GM18873 (cell line): ENCODE data around the gene DAPK2.

ENCODE experiments used
- ATAC-seq: cut with Tn5 transposase; IDR thresholded peaks from one replicate; pipeline ENCODE4 v1.9.1; 2021; ENCODE audit warnings: mild to moderate bottlenecking, moderate library complexity, moderate number of reproducible peaks; ENCODE audit not compliant: unreplicated experiment, low FRiP score

The DAPK2 gene

GRCh38 chr15:64026591-64026990 is 19.7 kb downstream of the DAPK2 start:
- no peak for ATAC-seq

- ATAC-seq = no peak
Measured at GRCh38 chr15:64024172-64025050, 21.9 kb downstream of the DAPK2 start.

DNA sequence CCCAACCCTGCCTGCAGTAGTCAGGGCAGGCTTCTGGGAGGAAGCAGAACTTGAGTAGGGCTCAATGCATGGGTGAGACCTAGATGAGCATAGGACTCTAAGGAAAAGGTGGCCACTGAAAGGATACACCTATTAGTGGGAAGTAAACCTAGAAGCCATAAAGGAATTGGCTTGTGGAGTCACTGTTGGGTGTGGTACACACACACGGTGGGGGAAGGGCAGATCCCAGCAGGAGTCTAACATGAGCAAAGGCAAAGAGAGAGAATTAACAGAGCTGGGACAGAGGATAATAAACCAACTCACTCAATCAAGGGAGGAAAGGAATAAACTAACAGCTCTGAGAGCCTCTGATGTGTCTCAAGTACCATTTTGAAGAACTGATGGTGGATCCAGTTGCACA is 23.1 kb downstream of the DAPK2 start:
- ATAC-seq = no peak

DNA sequence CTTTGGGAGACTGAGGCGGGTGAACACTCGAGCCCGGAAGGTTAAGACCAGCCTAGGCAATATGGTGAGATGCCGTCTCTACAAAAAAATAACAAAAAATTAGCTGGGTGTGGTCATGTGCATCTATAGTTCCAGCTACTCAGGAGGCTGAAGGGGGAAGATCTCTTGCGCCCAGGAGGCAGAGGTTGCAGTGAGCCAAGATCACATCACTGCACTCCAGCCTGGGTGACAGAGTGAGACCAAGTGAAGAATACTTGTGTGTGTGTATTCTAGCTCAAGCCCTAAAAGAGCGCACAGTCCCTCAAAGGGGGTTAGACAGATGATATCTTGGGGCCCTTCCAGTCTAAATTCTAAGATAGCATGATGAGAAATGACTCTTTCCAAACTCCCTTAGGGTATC is 23.7 kb downstream of the DAPK2 start:
- no peak for ATAC-seq

- ATAC-seq = no peak
Measured at GRCh38 chr15:64019764-64020163, 26.5 kb downstream of the DAPK2 start.

DNA sequence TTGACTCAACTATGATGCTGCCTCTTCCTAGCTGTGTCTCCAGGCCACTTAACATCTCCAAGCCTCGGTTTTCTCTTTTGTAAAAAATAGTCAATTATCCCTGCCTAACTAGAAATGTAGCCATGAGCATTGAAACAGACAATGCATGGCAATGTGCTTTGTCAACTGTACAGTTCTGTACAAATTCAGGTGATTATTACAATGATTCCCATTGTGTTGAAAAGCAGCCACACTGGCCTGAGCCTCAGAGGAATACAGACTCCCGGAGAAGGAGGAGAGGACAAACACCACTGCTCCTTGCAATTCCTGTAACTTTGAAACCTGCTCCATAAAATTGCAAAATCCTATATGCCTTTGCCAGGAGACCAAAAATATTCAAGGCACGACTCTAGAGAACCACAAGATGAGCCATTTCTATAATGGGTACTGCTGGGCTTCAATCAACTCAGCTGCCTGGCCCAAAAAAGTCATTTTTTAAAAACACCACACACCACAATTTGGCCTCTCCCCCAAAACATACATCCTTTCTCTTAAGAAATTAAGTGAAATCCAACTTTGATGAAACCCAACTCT is 28.6 kb downstream of the DAPK2 start:
- no peak for ATAC-seq

DNA sequence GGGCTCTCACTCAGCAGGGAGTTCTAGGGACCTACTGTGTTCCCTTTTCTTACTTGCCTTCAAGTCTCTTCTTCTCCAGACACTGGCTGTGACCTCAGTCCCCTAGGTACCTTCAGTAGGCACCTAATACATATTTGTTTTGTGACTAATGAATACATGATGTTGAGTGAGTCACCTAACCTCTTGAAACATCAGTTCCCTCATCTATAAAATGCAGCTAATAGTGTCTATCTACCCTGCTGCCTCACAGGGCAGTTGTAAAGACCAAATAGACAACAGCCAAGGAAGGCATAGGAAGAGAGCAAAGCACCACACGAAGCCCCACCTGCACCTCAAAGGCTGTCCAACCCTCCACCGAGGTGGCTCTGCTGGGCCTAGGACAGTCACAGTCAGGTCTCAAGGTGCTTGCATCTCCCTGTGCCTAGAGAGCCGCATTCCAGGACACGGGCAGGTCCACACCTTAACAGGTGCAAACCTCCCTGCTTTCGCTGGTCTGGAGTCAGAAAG is 29.1 kb downstream of the DAPK2 start:
- no peak for ATAC-seq

- no peak for ATAC-seq
Measured at GRCh38 chr15:64016257-64016656, 30.0 kb downstream of the DAPK2 start.

GRCh38 chr15:64014995-64015394 is 31.3 kb downstream of the DAPK2 start:
- ATAC-seq = no peak

DNA sequence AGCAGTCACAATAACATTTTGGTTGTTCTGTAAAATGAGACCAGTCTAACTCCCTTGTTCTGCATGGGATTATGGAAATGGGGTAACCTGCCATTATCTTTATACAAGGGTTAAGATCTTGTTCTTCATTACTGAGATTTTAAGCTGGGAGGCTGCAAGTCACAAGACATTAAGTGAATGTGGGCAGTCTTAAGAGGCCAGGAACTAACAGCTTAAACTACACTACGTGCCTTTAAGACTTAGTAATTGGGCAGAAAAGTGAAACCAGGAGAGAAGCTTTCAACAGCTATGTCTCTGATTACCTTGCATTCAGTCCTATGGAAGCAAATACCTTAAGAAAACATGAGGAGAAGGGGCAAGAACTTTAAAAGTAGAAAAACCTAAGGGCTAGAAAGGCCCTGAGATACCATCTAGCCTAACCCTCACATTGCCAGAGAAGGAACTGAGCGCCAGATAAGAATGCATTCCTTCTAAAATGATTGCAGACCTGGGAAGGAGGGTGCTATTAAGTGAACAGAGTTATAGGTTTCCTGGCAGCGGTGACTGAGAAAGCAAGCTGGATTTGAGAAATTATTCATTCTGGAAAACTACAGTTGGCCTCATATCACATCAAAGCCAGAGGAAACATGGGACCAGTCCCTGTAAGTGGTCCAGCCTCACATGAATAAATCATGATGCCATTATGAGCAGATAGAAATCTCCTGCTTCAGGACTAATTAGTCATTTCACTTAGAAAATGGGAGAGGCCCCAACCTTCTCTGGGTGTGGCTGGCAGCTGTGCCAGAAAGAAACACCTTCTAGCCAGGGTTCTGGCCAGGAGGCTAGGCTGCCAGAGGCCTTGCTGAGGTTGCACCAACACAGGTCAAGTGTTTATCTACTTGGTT is 32.9 kb downstream of the DAPK2 start:
- ATAC-seq = no peak

DNA sequence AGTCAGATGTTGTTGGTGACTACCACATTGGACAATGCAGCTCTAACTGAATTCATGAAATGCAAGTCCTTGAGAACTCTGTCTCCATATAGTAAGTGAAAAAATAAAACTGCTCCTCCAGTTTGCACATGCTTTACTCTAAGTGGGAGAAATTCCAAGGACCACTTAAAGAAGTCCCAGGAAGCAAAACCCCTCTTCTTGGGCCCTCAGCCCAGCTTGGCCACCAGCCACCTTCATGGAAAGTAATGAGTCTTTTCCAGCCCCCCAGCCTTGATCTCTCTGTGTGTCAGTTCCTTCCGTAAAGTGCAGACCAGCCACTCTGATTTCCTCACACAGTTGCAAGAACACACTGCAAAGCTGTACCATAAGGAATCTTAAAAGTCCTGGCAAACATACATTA is 34.5 kb downstream of the DAPK2 start:
- ATAC-seq = no peak

GRCh38 chr15:64010719-64011118 is 35.6 kb downstream of the DAPK2 start:
- peak; percentile 73 for ATAC-seq

- ATAC-seq = peak; percentile 43
Measured at GRCh38 chr15:64009798-64010261, 36.5 kb downstream of the DAPK2 start.

DNA sequence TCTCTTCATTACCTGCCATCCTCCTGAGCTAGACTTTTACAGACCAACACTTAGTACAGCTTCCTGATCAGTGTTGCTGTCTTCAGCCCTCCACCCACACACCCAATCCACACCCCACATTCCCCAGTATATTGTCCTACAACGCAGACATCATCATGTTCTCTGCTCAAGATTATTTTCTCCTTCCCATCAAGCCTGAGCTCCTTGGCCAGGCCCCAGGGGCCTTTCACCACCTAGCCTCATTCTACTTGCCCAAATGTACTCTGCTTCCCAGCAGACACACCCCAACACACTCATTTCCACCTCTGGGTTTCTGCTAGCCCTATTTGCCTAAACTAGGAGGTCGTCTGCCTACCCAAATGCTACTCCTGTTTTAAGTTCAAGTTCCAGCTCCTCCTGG is 37.0 kb downstream of the DAPK2 start:
- no peak for ATAC-seq

GRCh38 chr15:64008177-64008576 is 38.1 kb downstream of the DAPK2 start:
- no peak for ATAC-seq

DNA sequence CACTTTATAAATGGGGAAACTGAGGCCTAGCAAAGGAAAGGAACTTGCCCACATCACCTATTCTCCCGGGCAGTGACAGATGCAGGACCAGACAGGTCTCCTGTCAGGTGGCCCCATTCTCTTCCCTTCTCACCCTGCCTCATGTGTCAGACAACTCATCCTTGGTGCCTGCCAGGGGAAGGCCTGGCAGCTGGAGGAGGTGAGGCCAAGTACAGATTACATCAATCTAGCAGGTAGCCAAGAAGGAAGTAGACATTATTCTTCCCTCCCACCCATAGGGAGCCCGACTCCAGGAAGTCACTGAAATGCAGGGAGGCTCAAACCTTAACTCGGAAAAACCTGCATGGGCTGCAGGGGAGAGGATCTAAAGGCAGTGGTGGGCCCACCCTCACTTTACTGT is 39.6 kb downstream of the DAPK2 start:
- ATAC-seq = no peak

DNA sequence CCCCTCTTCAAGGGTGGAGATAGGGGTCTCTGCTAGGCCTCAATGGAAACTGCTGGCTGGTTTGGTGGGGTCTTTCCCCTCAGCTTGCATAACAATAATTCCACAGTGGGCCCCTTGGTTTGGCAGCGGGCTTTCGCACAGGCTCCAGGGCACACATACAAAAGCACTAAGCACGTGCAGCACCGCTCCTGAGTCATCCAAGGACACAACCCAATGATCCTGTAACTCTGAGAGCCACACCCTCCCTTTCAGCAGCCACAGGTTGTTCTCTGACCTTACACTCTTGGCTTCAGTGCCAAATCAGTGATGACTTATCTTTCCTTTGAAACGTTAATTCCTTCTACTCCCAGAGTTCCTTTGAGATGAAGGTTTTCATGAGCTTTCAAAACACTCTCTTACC is 41.7 kb downstream of the DAPK2 start:
- ATAC-seq = no peak

DNA sequence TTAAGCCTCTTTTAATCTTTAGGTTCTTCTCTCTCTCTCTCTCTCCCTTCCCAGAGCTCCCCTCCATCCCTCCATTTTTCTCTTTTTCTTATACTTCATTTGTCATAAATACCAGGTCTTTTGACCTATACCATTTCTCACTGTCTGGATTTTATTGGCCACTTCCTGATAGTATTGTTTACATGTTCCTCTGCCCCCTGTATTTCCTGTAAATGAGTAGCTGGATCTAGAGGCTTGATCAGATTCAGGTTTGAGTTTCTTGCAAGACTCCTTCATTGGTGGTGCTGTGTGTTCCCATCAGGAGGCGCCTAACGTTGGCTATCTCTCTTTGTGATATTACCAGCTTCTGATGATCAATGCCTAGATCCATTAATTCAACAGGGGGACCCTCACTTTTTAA is 42.2 kb downstream of the DAPK2 start:
- ATAC-seq = no peak

GRCh38 chr15:64003182-64003581 is 43.1 kb downstream of the DAPK2 start:
- no peak for ATAC-seq

GRCh38 chr15:64001148-64001547 is 45.1 kb downstream of the DAPK2 start:
- ATAC-seq = no peak
